Erythroblast (primary cell): ENCODE measurements around the gene SLC41A2.
"Not testable (repeated sequence)": the region's sequence is repeated elsewhere in the genome, so short reads cannot be mapped to it uniquely, and the experiment has no call there.

ENCODE experiments used
- DNase-seq, 2 experiments: peaks; one replicate each; lab custom pipeline; 2025; lab: John Stamatoyannopoulos, UW
- GATA1 ChIP-seq: IDR thresholded peaks from 2 replicates; pipeline ENCODE4 v1.6.1; 2011; ENCODE audit warnings: low read depth, mild to moderate bottlenecking, control low read depth, low read length, moderate library complexity
- POLR2A ChIP-seq: IDR thresholded peaks from 2 replicates; pipeline ENCODE4 v1.6.1; 2011; ENCODE audit warnings: mild to moderate bottlenecking, low read length

Gene SLC41A2

GRCh38 chr12:104955703-104956102, 2.4 kb downstream of the SLC41A2 start:
- no peak for TF ChIP-seq POLR2A
- TF ChIP-seq GATA1, result no peak
- no peak for DNase-seq

GRCh38 chr12:104953323-104953722, 4.8 kb downstream of the SLC41A2 start:
- TF ChIP-seq POLR2A (no peak), GATA1 (no peak)

GRCh38 chr12:104952816-104953215, 5.3 kb downstream of the SLC41A2 start:
- DNase-seq, result no peak
- TF ChIP-seq GATA1 (no peak), POLR2A (no peak)

More at GRCh38 chr12:104953323-104953722, 4.8 kb downstream of the SLC41A2 start:
- DNase-seq, result no peak

GRCh38 chr12:104951759-104952509, 6.2 kb downstream of the SLC41A2 start:
- TF ChIP-seq GATA1 (no peak), POLR2A (no peak)
- DNase-seq, result no peak

- not testable (repeated sequence) for DNase-seq
Measured at GRCh38 chr12:104948716-104949115, 9.4 kb downstream of the SLC41A2 start.

- TF ChIP-seq POLR2A, result no peak
- no peak for TF ChIP-seq GATA1
- no peak for DNase-seq
Measured at GRCh38 chr12:104944252-104944651, 13.8 kb downstream of the SLC41A2 start.

- not testable (repeated sequence) for DNase-seq
Measured at GRCh38 chr12:104943401-104943800, 14.7 kb downstream of the SLC41A2 start.

GRCh38 chr12:104942075-104942474, 16.0 kb downstream of the SLC41A2 start:
- no peak for DNase-seq
- TF ChIP-seq GATA1 (no peak), POLR2A (no peak)

- no peak for DNase-seq
Measured at GRCh38 chr12:104941454-104941853, 16.6 kb downstream of the SLC41A2 start.

GRCh38 chr12:104939089-104939488, 19.0 kb downstream of the SLC41A2 start:
- no peak for DNase-seq
- TF ChIP-seq GATA1, result no peak
- no peak for TF ChIP-seq POLR2A

More at GRCh38 chr12:104941454-104941853, 16.6 kb downstream of the SLC41A2 start:
- TF ChIP-seq GATA1 (no peak), POLR2A (no peak)

- TF ChIP-seq POLR2A (no peak), GATA1 (no peak)
Measured at GRCh38 chr12:104938371-104938770, 19.7 kb downstream of the SLC41A2 start.

GRCh38 chr12:104935886-104936285, 22.2 kb downstream of the SLC41A2 start:
- no peak for DNase-seq
- TF ChIP-seq POLR2A (no peak), GATA1 (no peak)

More at GRCh38 chr12:104938371-104938770, 19.7 kb downstream of the SLC41A2 start:
- no peak for DNase-seq

- TF ChIP-seq POLR2A (no peak), GATA1 (no peak)
- DNase-seq, result no peak
Measured at GRCh38 chr12:104933778-104934177, 24.3 kb downstream of the SLC41A2 start.

- no peak for TF ChIP-seq POLR2A
- no peak for TF ChIP-seq GATA1
- DNase-seq, result no peak
Measured at GRCh38 chr12:104933128-104933527, 25.0 kb downstream of the SLC41A2 start.

GRCh38 chr12:104930388-104931326, 27.4 kb downstream of the SLC41A2 start:
- no peak for DNase-seq
- TF ChIP-seq GATA1 (no peak), POLR2A (no peak)
